Occipital lobe (tissue), 2 donors: ENCODE data around the gene ST6GALNAC6. TPM values are rescaled to one million over a fixed set of nuclear protein-coding genes. Genes with fewer than 3 reads are reported as not detected.
"Not testable (repeated sequence)": the region's sequence is repeated elsewhere in the genome, so short reads cannot be mapped to it uniquely, and the experiment has no call there.

Source experiments
- DNase-seq: peaks from one replicate; lab custom pipeline; 2025; lab: John Stamatoyannopoulos, UW
- total RNA-seq: library from RNA; depleted of rRNA; stranded (reverse); fragments of >200 nt; gene quantifications from one replicate; pipeline ENCODE4 v1.2.3, GENCODE V29; 2014

The ST6GALNAC6 gene
- total RNA-seq, 1 donor from 2014 or later: 31.8 TPM

DNA sequence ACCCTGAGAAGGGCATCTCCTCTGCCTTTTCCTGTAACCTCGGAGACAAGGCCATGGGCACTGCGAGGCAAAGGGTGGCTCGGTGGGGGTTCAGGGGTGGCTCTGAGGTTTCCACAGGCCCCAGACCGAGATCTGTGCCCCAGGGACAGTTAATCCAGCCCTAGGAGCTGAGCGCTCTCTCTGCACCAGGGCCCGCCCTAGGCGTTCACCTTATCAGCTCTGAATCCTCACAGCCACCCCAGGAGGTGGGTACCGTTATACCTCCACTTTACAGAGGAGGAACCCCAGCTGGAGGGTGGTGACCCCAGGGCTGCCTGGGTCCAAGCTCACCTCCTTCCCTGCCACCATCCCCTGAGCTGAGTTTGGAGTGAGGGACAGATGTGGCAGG, 42.7 kb downstream of the ST6GALNAC6 start:
- DNase-seq: no peak

DNA sequence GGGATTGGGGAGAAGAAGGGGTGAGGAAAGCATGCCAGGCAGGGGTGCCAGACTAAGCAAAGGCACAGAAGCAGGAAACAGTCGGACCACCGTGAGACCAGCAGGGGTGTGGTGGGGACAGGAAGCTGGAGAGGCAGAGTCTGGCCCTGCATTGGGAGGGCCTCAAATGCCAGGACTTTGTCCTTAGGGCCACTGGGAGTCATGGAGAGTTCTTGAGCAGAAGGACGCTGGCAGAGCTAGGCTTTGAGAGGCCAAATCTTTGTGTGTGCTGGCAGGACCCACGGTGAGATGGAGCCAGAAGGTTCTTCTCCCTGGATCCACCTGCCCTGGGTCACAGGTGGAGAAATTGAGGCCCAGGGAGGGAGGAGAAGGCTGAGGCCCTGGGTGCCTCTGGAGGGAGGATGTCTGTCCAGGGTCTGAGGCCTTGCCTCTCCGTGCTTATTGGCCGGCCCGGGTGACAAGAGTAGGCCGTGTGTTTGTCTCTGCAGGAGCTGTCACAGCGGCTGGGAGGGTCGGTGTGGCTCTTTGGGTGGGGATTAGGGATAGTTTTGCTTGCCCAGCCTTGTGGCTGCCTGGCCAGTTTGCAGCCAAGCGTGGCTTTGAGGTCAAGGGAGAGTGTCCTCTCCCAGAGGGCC, 43.2 kb downstream of the ST6GALNAC6 start:
- DNase-seq: no peak

DNA sequence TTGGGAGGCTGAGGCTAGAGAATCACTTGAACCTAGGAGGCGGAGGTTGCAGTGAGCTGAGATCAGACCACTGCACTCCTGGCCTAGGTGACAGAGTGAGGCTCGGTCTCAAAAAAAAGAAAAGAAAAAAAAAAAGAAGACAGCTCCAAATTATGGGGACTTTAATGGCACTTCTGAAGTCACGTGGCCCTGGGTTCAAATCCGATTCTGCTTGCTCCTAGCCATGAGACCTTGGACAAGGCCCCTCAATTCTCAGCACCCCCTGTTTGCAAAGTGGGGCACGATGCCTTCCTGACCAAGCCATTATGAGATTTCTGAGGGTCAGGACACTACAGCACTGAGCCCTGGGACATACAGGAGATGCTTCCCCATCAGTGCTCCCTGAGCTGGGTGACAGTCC, 43.9 kb downstream of the ST6GALNAC6 start:
- DNase-seq: no peak

DNA sequence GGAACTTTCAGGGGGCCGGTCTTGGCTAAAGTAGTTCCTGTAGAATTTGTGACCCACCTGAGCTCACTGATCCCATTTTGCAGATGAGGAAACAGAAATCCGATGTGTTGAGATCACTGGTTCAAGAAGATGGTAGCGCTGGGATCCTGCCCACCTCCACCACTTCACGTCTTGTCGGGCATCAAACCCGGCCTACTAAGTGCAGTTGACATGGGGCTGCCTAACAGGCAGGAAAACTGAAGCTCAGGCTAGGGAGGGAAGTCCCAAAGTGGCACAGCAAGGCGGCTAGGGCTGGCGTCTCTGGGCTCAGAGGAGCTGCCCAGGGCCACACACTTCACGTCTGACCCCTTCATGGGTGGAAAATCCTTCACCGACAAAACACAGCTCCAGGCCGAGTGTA, 44.4 kb downstream of the ST6GALNAC6 start:
- DNase-seq: no peak

DNA sequence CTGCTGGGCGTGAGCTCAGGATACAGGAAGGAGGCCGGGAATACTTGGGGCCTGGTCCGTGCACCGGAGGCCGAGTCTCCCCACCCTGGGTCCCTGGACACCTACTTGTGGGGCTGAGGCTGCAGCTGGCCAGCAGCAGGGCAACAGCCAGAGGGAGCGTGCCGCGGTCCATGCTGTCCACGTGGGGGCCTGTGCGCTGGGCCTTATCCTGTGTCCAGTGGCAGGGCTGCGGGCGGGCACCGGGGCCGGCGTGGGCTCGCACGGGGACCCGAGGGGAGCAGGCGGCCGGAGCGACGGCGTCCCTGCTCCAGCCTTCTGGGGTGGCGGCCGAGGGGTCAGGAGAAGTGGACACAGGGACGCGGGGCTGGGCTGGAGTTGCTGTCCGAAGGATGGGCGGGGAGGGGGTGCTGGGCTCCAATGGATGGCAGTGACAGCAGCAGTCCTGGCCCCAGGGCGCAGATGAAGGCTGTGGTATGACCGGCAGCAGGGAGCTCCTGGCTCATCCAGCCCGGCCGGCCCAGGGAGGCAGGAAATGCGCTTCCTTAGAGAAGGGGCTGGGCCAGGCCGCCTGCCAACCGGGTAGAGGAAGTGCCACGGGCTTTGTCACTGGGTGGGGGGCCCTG, 45.1 kb downstream of the ST6GALNAC6 start, which contains the start of gene ENG:
TSS of gene ENG (minus strand) at position 475 of the 623 bp plus-strand sequence. CDS start at position 172, 303 bp downstream.
- DNase-seq: no peak

DNA sequence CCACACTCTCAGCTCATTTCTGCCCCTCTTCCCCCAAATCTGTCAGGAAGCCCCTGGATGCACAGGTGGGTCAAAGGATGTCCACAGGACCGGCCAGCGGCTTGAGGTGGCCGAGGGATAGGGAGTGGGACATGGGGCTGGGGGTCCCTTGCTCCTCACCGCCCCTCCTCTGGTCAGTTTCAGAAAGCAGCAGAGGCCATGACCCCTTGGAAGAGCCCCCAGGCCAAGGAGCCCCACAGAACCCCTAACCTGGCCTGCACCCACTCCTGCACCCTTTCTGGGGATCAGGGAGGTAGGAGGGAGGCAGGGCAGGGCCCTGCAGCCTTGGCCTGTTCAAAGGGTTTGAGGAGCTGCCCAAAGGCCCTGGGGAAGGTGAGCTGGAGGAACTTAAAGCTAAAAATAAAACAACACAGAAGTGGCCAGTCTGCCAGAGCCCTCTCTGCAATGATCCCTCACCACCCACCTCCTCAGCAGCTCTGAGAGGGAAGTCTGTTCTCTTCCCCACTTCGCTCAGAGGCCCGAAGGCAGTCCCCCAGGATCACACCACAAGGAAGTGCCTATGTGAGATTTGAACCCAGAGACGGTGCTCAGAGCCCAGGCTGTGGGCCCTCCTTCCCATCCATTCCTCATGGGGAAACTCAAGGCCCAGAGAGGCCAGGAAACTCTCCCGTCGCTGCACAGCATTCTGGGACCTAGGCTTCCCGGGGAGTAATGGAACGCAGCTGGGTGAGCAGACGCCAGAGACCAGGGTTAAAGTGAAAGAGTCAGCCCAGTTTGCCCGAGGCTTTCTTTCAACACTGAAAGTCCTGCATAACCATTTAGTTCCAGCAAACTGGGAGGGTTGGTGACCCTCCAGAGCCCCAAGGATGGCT, 45.9 kb downstream of the ST6GALNAC6 start:
- no peak for DNase-seq

DNA sequence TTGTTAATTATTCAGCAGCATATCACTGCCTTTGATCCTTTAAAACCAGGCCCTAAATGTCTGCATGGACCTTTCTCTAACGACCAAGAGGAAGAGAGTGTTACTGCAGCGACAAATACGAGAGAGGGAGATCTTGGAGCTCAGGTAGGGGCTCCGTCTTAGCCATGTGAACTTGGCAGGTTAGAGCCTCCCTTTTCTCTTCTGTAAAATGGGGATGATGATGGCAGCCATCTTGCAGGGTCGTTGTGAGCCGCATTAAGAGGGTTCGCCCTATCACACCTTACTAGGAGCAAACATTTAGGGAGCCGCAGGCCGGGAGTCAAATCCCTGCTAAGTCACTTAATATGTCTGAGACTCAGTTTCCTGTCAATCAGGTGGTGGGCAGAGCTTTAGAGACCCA, 46.6 kb downstream of the ST6GALNAC6 start:
- DNase-seq: no peak

DNA sequence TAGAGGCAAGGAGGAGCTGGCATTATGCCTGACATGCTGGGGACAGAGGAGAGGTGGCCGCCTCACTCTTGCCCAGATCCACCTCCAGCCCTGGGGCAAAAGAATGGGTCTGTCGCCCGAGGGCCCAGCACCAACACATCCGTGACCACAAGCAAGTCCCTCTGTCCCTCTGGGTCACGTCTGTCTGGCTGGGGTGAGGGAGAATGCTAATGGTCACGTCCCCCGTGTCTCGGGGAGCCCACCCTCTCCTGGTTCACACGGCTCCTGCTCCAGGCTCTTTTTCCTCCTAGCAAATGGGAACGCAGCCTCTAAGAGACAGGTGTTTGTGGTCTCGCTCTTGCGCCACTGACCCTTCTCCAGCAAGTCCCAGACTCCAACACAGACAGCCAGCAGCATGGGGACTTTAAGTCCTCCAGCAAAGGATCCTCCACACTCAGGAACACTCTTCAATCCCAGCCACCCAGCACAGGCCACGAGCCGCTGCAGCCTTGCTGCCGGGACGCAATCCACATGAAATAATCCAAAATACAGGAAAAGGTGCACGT, 49.0 kb downstream of the ST6GALNAC6 start:
- no peak for DNase-seq

DNA sequence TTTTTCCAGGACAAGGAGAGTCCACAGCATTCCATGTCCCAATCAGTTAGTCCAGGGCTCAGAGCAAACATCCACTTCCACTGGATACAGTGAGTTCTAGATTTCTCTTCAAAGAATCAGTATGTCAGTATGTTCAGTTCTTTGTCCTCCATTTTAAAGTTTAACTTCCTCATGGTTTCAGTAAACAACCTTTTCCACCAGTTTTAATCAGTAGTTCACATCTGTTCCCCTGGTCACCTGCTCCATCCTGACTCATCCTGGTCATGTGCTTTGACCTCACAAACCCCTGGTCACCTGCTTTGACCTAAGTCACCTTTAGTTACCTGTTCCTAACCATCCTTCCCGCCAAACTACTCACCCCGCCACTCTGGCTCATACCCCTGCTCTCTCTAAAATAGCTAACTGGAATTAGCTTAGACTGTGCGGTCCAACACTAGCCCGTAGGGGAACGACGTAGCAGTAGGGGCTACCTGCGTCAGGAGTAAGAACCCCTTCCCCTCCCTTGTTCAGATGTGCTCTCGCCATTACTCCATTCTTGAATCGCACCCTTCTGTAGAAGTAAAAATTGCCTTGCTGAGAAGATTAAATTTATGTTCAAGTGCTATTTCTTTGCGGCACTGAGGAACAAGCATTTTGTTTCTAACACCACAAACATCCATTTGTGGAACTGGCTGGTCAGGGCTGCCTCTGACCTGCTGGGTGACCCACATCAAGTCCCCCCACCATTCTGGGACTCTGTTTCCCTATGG, 50.5 kb downstream of the ST6GALNAC6 start:
- DNase-seq: no peak

DNA sequence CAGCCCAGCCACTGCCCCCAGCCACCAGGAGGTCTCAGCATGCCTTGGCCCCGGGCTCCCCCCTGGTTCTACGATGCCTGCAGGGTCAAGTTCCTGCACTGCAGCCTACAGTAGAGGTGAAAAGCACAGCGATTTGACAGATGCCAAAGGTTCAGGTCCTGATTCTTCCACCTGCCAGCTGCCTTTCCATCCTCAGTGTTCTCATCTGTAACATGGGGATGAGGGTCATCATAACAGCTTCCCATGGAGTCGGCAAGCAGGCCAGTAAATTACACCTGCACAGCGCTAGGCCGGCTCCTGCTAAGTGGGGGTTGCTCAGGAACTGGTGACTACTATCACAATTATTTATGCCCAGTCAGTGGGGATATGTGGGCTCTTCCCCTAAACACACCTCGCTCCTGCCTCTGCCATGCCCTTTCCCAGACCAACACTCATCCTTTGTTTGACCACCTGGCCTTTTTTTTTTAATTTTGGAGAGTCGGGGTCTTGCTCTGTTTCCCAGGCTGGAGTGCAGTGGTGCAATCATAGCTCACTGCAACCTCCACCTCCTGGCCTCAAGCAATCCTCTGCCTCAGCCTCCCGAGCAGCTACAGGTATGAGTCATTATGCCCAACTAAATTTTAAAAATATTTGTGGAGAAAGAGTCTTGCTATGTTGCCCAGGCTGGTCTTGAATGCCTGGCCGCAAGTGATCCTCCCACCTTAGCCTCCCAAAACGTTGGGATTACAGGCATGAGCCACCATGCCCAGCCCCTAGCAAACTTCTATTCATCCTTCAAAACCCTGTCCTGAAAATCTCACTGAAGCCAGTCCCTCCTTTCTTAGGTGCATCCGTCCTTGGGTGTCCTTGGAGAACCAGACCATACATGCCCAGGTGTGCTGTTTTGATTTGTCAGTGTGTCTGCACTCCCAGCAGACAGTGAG, 51.3 kb downstream of the ST6GALNAC6 start:
- DNase-seq: no peak

DNA sequence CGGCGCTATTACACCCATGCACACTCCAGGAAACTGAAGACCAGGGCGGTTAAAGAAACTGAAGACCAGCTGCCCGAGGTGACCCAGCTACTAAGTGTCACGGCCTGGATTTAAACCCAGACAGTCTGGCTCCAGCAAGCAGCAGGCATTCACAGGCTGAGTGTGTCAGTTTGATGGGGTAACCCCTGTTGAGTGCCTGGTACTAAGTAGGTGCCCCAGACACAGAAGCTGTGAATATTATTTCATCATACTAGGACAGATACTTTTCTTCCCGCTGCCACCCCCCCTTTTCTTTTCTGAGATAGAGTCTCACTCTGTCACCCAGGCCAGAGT, 52.3 kb downstream of the ST6GALNAC6 start:
- no peak for DNase-seq

DNA sequence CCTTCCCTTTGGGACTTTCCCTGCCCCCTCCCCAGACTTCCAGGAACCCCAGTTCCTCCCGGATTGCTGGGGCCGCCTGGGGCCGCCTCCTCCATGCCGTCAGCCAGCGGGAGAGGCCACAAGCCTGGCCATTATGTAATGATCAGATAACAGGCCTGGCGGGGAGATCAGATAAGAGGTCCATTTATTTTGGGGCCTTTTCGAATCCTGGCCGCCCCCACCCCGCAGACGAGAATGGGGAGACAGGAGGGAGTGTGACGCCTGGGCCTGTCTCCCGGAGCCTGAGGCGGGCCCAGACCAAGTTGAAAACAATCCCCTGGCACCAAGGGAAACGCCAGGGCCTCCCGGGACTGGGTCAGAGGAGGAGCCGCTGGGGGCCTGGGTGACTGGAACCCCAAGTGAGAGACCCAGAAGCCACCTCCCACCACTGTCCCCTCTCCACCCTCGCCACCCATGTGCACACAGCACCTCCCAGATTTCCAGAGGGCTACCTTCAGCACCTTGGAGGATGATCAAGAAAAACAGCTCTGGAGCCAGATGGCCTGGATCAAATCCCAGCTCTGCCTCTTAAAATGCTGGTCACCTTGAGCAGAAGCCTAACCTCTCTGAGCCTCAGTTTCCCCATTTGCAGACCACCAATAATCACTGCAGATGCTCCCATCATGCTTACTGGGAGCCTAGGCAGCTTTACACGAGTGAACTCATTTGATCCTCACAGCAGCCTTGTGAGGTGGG, 52.8 kb downstream of the ST6GALNAC6 start:
- DNase-seq: no peak

DNA sequence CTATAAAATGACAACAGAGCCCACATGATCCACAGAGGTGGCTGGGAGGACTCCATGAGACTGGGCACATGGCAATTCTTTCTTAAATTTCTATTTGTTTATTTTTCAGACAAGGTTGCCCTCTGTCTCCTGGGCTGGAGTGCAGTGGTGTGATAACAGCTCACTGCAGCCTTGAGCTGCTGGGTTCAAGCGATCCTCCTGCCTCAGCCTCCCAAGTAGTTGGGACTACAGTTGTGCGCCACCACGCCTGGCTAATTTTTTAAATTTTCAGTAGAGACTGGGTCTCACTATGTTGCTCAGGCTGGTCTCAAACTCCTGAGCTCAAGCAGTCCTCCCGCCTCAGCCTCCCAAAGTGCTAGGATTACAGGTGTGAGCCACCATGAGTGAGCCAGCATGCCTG, 53.8 kb downstream of the ST6GALNAC6 start:
- DNase-seq: not testable (repeated sequence)

DNA sequence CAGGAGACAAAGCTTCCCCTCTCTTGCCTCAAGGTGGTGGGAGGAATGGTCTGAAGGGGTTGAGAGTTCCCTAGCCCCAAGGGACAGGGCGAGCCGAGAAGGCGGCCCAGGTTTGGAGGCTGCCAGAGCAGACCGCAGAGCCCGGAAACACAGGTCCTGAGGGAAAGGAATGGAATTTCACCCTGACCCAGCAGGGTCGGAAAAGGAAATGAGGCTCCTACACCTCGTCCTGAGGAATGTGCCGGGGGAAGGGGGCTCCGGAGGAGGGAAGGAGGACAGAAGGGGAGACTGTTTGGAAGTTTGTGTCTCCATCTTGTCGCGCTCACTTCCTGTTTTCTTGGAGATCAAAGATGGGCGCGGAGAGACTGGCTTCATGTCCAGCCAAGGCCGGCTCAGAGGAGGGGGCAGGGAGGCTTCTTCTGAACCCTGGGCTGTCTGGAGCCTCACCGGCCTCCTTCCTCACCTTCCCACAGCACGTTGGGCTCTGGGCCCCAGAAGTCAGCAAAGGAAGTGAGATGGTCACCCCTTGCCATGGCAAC, 54.5 kb downstream of the ST6GALNAC6 start:
- no peak for DNase-seq

DNA sequence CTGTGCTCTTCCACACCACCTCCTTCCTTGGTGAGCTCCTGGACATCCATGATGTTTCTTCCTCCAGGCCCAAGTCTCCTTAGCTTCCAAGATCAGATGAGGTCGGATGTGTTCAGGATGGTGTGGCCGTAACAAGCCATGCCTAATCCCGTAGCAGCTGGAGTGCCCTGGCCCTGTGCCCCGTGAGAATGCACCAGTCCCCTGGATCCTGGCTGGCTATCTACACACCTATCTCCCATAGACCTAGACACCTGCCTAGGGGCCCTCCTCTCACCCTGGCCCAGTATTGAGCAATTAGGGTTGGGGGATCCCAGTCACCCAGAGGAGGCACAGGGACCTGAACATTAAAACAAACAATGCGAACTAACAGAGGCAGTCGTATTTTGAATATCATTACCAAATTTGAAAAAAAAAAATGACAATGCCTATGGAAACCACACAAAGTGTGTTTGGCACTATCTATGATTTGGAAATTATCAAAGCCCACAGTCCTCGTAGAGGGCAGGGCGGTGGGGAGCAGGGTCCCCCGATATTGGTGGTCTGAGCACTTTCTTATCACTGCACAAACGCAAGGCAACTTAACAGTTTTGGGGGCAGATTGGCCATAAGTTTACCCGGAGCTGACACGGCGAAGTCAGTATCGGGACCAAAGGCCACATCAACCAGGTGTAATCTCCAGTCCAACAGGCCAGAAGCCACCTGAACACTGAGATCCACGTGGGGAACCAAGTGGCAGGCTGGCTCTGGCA, 58.1 kb downstream of the ST6GALNAC6 start:
- DNase-seq: no peak

DNA sequence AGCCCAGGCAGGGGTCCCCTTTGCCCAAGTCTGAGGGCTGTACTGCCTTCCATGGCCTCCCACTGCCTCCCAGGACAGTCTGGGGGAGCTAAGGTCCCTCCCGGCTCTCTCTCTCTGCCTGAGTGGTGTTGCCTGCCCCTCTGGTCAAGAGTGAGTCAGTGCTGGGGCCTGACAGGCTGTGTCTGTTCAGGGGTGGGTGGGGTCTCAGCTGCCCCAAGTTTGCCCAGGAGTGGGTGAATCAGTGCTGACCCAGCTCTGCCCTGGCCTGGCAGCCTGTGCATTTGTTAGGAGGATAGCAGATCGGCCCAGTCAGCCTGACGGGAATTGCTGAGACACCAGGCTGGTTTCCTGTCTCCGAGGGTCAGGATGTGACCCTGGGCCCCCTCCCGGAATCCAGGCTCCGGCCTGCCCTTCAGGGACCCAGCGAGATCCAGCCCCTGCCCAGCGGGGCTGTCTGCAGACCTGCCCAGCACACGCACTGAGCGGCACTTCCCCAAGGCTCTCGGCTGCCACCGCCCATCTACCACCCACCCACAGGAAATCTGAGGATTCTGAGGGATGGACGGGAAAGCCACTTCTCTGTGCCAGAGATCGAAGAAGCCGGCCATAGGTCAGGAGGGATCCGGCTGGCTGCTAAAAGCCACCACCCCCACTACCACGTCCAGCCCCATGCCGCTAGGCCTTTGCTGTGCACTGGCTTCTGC, 60.9 kb downstream of the ST6GALNAC6 start:
- DNase-seq: no peak

DNA sequence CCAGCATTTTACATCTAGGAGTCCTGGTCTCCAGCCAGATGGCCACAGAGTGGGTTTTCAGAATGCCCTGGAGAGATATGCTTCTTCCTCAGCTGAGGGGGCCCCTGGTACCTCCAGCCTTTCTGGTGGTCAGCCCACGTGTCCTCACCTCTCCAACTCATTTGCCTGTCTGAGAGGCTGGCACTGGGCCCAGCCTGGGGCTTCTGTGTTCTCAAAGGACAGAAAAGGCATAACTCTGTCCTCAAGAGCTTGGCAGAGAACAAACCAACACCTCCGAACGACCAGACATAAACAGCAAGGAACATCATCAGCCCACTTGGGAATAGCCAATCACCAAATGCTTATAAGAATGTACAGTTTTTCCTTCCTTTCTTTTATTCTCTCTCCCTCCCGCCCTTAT, 62.1 kb downstream of the ST6GALNAC6 start:
- DNase-seq: no peak

DNA sequence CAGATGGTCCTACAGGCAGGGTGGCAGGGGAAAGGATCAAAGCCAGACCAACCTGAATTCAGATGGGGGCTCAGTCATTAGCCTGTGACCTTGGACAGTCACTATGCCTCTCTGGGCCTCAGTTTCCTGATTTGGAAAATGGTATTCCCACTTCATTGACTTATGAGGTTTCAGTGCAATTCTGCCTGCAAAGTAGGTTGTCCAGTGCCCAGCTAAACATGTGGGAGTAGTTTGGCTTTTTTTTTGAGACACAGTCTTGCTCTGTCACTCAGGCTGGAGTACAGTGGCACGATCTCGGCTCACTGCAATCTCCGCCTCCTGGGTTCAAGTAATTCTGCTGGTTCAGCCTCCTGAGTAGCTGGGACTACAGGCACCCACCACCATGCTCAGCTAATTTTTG, 62.8 kb downstream of the ST6GALNAC6 start:
- not testable (repeated sequence) for DNase-seq
